ENCODE measurements around the gene CRTC1. TPM values are rescaled to one million over a fixed set of nuclear protein-coding genes. Genes with fewer than 3 reads are reported as not detected.

Gene CRTC1
- total RNA-seq, 2 experiments from 2014 or later, result 5.1 TPM

DNA sequence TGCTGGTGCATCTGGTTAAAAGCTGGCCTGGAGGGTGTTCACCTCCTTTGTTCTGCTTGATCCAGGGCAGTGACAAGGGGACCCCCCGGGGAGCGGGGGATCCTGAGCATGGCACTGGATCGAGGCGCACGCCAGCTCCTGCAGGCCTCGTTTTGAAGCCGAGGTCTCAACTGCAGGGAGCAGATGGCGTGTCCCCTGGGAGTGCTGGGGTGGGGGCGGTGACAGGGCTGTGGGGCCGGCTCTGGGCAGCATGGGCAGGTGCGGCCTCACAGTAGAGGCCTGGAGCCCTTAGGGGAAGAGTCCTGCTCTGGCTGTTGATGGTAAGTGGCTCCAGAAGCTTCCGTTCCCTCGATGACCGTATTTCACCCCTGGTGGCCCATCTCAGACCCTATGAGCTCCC, 51.8 kb downstream of the CRTC1 start:
- DNase-seq, result no peak
- Mint-ChIP-seq H3K27me3 (no peaks in the 10 kb centered on the region), H3K4me3 (no peak overlapping the region), H3K9me3 (no peaks in the 10 kb centered on the region), H3K4me1 (peaks cover 7% of the 10 kb centered on the region), H3K27ac (no peak overlapping the region), H3K36me3 (no peaks in the 10 kb centered on the region)

DNA sequence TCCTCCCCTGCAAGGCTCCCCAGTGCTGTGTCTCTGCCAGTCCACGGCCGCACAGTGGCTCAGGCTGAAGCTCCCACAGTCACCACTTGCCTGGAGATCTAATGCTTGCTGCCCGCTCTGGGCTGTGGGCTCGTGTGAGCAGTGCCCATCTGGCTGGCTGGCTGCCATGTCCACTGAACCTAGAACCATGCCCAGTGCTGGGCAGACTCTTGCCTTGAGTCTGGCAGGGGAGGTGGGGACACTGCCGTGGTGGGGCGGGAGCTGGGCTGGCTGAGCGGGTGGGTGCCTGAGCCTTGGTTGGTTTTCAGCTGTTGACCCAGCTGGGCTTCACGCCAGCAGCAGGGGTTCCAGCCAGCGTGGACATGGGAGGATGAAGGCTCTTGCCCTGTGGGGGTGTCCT, 52.3 kb downstream of the CRTC1 start:
- no peak overlapping the region for H3K4me3 Mint-ChIP-seq
- H3K9me3 Mint-ChIP-seq, result no peaks in the 10 kb centered on the region
- DNase-seq, result no peak

DNA sequence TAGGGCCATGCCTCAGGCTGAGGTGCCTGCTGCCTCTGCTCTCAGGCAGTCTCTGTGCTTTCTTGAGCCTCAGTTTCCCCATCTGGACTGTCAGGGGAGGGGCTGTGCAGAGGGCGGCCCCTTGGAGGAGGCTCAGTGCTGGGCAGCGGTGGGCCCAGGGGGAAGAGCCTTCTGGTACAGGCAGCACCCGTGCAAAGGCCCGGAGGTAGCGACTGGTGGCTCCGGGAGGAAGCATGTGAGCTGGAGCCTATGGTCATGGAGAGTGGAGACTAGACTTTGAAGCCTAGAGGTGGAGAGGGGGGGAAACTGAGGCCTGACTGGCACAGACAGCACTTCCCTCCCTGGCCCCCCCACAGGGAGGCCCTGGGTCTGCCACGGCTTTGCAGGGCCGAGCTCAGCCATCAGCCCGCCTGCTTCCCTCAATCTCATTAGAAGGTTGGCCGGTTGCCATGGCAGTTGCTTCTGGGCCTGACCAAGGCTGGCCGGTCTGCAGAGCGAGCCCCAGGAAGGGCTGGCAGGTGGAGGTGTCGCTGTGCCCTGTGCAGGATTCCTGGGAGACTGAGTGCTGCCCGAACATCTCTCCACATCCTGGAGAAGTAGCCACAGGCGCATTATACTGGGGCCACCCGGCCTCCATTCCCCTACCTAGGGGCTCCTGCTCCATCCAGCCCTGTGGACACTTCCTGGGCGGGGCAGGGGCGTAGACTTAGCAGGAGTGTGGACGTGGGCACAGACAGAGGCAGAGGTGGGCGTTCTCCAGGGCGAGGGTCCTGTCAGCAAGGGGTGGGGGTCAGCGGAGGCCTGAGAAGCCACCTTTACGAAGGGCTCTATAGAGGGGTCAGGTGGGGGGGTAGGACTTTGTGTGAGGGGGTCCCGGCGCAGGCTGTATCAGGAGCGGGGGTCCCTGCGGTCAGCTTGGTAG, 53.2 kb downstream of the CRTC1 start:
- DNase-seq, result no peak
- H3K4me1 Mint-ChIP-seq, result peaks cover 2% of the 10 kb centered on the region
- H3K27ac Mint-ChIP-seq, result no peak overlapping the region
- no peak overlapping the region for H3K4me3 Mint-ChIP-seq
- H3K27me3 Mint-ChIP-seq, result no peaks in the 10 kb centered on the region
- no peaks in the 10 kb centered on the region for H3K9me3 Mint-ChIP-seq
- H3K36me3 Mint-ChIP-seq, result no peaks in the 10 kb centered on the region

More for the DNA sequence above, 52.3 kb downstream of the CRTC1 start:
- H3K4me1 Mint-ChIP-seq, result peaks cover 7% of the 10 kb centered on the region
- no peak overlapping the region for H3K27ac Mint-ChIP-seq
- H3K36me3 Mint-ChIP-seq, result no peaks in the 10 kb centered on the region
- no peaks in the 10 kb centered on the region for H3K27me3 Mint-ChIP-seq

GRCh38 chr19:18737337-18737953, 54.0 kb downstream of the CRTC1 start:
- no peak for DNase-seq
- no peak overlapping the region for H3K4me3 Mint-ChIP-seq
- no peaks in the 10 kb centered on the region for H3K36me3 Mint-ChIP-seq
- no peaks in the 10 kb centered on the region for H3K27me3 Mint-ChIP-seq
- no peak overlapping the region for H3K27ac Mint-ChIP-seq
- H3K9me3 Mint-ChIP-seq, result no peaks in the 10 kb centered on the region
- H3K4me1 Mint-ChIP-seq, result no peaks in the 10 kb centered on the region

DNA sequence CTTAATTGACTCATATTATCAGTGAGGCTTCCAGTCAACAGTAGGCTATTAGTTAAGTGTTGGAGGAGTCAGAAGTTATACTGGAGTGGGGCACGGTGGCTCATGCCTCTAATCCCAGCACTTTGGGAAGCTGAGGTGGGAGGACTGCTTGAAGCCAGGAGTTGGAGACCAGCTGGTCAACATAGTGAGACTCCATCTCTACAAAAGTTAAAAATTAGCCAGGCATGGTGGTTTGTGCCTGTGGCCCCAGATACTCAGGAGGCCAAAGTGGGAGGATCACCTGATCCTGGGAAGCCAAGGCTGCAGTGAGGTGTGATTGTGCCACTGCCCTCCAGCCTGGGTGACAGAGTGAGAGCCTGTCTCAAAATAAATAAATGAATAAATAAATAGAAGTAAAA, 54.5 kb downstream of the CRTC1 start:
- no peak overlapping the region for H3K4me3 Mint-ChIP-seq
- no peaks in the 10 kb centered on the region for H3K4me1 Mint-ChIP-seq
- no peak overlapping the region for H3K27ac Mint-ChIP-seq
- H3K27me3 Mint-ChIP-seq, result no peaks in the 10 kb centered on the region
- H3K9me3 Mint-ChIP-seq, result no peaks in the 10 kb centered on the region
- no peaks in the 10 kb centered on the region for H3K36me3 Mint-ChIP-seq
- DNase-seq, result no peak

GRCh38 chr19:18738961-18739690, 55.6 kb downstream of the CRTC1 start:
- Mint-ChIP-seq H3K36me3 (no peaks in the 10 kb centered on the region), H3K9me3 (no peaks in the 10 kb centered on the region), H3K27ac (no peak overlapping the region), H3K4me3 (no peak overlapping the region), H3K4me1 (no peaks in the 10 kb centered on the region), H3K27me3 (no peaks in the 10 kb centered on the region)
- DNase-seq, result no peak

DNA sequence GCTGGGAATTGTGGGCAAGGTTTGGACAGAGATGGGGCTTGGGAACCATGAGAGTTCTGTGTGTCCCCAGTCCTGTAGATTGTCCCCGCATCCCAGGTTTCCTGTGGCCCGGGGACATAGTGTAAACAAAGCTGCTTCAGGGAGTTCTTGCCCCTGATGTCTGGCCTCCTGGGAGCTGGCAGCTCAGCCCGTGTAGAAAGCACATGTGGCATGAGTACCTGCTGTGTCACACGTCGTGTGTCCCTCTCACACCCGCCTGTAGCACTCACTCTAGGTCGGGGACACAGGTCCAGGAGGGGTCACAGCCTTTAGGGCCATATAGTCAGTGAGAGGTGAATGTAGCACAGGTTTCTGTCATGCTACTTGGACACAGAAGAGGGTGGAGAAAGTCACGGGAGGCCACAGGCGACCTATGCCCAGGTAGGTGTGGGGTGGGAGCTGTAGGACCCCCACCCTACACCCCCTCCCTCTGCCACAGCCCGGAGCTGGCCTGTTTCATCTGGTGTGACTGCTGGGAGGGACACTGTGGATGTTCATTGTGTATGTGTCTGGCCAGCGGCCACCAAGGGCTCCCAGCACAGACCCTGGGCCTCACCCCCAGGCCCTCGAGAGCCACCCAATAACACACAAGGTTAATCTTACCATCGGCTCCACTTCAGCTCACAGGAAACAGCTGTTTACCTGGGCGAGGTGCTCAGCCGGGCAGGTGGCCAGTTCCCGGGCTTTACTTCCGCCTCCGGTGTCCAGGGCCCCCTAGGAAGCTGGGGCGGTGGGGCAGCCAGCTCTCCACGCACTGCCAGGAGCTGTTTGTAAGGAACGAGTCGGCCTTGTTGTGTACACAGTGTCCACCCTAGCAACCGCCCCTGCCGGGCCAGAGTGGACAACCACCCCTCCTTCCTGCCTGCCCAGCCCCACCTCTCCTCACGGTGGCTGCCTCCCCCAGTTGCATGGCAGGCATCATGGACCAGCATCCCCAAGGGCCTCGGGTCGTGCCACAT, 57.9 kb downstream of the CRTC1 start:
- H3K4me1 Mint-ChIP-seq, result no peaks in the 10 kb centered on the region
- no peaks in the 10 kb centered on the region for H3K9me3 Mint-ChIP-seq
- no peak for DNase-seq

GRCh38 chr19:18742324-18742723, 58.8 kb downstream of the CRTC1 start:
- no peak for DNase-seq
- H3K27me3 Mint-ChIP-seq, result no peaks in the 10 kb centered on the region
- H3K4me3 Mint-ChIP-seq, result no peak overlapping the region
- no peaks in the 10 kb centered on the region for H3K36me3 Mint-ChIP-seq
- no peak overlapping the region for H3K27ac Mint-ChIP-seq
- H3K9me3 Mint-ChIP-seq, result no peaks in the 10 kb centered on the region
- no peaks in the 10 kb centered on the region for H3K4me1 Mint-ChIP-seq

More for the DNA sequence above, 57.9 kb downstream of the CRTC1 start:
- Mint-ChIP-seq H3K27ac (no peak overlapping the region), H3K27me3 (no peaks in the 10 kb centered on the region), H3K36me3 (no peaks in the 10 kb centered on the region), H3K4me3 (no peak overlapping the region)

- no peaks in the 10 kb centered on the region for H3K9me3 Mint-ChIP-seq
- H3K36me3 Mint-ChIP-seq, result no peaks in the 10 kb centered on the region
- H3K4me1 Mint-ChIP-seq, result no peaks in the 10 kb centered on the region
- no peak for DNase-seq
- no peak overlapping the region for H3K27ac Mint-ChIP-seq
- no peaks in the 10 kb centered on the region for H3K27me3 Mint-ChIP-seq
- H3K4me3 Mint-ChIP-seq, result no peak overlapping the region
Observed at GRCh38 chr19:18742838-18743783, 59.6 kb downstream of the CRTC1 start.

DNA sequence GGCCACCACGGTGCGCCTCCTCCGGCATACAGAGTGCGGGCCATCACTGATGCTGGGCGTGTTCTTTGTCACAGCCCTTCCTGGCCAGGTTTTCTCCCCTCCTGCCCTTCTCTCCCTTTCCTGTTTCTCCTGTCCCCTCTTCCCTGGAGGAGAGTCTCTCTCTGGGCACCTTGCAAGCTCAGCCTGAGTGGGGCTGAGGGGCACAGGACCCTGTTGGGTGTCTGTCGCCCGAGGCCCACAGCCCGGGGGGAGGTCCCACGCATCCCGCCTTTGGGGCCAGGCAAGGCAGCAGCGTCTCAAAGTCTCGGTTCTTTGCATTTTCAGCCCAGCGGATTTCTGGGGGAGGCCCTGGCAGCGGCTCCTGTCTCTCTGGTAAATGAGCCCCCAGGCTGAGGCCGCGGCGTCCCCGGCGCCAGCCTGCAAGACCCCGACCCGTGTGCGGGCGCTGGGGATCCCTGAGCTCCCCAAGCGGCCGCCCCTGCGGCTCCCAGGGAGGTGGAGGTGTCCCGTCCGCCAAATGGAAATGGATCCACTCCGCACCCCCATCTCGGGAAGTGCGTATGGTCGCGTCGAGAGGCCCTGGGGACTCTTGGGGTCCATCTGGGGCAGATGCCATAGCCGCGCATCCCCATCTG, 60.4 kb downstream of the CRTC1 start:
- Mint-ChIP-seq H3K9me3 (no peaks in the 10 kb centered on the region), H3K36me3 (no peaks in the 10 kb centered on the region), H3K27ac (no peak overlapping the region), H3K27me3 (no peaks in the 10 kb centered on the region), H3K4me3 (no peak overlapping the region), H3K4me1 (no peaks in the 10 kb centered on the region)
- DNase-seq, result no peak

GRCh38 chr19:18745012-18745735, 61.7 kb downstream of the CRTC1 start:
- no peak for DNase-seq
- Mint-ChIP-seq H3K4me1 (no peaks in the 10 kb centered on the region), H3K9me3 (no peaks in the 10 kb centered on the region), H3K27ac (no peak overlapping the region), H3K4me3 (no peak overlapping the region), H3K27me3 (no peaks in the 10 kb centered on the region), H3K36me3 (no peaks in the 10 kb centered on the region)

GRCh38 chr19:18745931-18746330, 62.5 kb downstream of the CRTC1 start:
- no peaks in the 10 kb centered on the region for H3K27me3 Mint-ChIP-seq
- no peak for DNase-seq
- no peak overlapping the region for H3K4me3 Mint-ChIP-seq
- no peaks in the 10 kb centered on the region for H3K9me3 Mint-ChIP-seq
- no peaks in the 10 kb centered on the region for H3K4me1 Mint-ChIP-seq
- no peak overlapping the region for H3K27ac Mint-ChIP-seq
- no peaks in the 10 kb centered on the region for H3K36me3 Mint-ChIP-seq
